PC-3 (cell line): ENCODE results near the gene ZNF354C. TPM values are rescaled to one million over a fixed set of nuclear protein-coding genes. Genes with fewer than 3 reads are reported as not detected.
"Not testable (repeated sequence)": the region's sequence is repeated elsewhere in the genome, so short reads cannot be mapped to it uniquely, and the experiment has no call there.

Experiments used
- ATAC-seq: fragments of 200-7000 bp; cut with Tn5 transposase; 2 replicates; pipeline ENCODE4 v1.9.1; 2020; ENCODE audit warnings: mild to moderate bottlenecking, moderate library complexity
- BruUV-seq: library from RNA; stranded (reverse); fragments of 400-500 nt; replicated peaks from 2 replicates; lab custom pipeline; 2021; lab: Mats Ljungman, UMichigan
- CTCF ChIA-PET: fragments of 300-600 bp; sonication (Branson Sonifier 250); formaldehyde crosslinking; loops from one replicate; lab custom pipeline; 2022; ENCODE audit warnings: antibody characterized with exemption; lab: Charles Lee
- POLR2A ChIA-PET: fragments of 300-600 bp; sonication (Branson Sonifier 250); formaldehyde crosslinking; loops from one replicate; lab custom pipeline; 2022; ENCODE audit warnings: antibody characterized with exemption; ENCODE audit not compliant: unreplicated experiment; lab: Charles Lee
- DNase-seq: peaks from one replicate; pipeline ENCODE4 v3.0.0-alpha.2; 2015
- H2AFZ ChIP-seq: fragments of 300-600 bp; sonication (generic); 2 replicates; pipeline ENCODE4 v1.6.0; 2016; ENCODE audit warnings: antibody characterized with exemption, low read length
- H3F3A ChIP-seq: fragments of 300-600 bp; sonication (generic); one replicate; pipeline ENCODE4 v1.6.0; 2017; ENCODE audit warnings: antibody characterized with exemption, low read length, control low read depth, mild to moderate bottlenecking; ENCODE audit not compliant: unreplicated experiment
- H3K27ac ChIP-seq: fragments of 300-600 bp; sonication (generic); 2 replicates; pipeline ENCODE4 v1.5.1; 2016; ENCODE audit warnings: mild to moderate bottlenecking, low read length
- H3K27me3 ChIP-seq: fragments of 300-600 bp; sonication (generic); 2 replicates; pipeline ENCODE4 v1.6.1; 2016; ENCODE audit warnings: low read length, mixed read lengths
- H3K36me3 ChIP-seq: fragments of 300-600 bp; sonication (generic); 2 replicates; pipeline ENCODE4 v1.6.1; 2016; ENCODE audit warnings: low read depth, mixed run types, low read length, mixed read lengths
- H3K4me1 ChIP-seq: fragments of 300-600 bp; sonication (generic); 2 replicates; pipeline ENCODE4 v1.5.1; 2016; ENCODE audit warnings: low read length; ENCODE audit not compliant: insufficient read depth
- H3K4me2 ChIP-seq: fragments of 300-600 bp; sonication (generic); 2 replicates; pipeline ENCODE4 v1.6.0; 2016; ENCODE audit warnings: low read length
- H3K4me3 ChIP-seq: fragments of 300-600 bp; sonication (generic); 2 replicates; pipeline ENCODE4 v1.5.1; 2016; ENCODE audit warnings: mild to moderate bottlenecking, low read length, mixed read lengths
- H3K79me2 ChIP-seq: fragments of 300-600 bp; sonication (generic); 2 replicates; pipeline ENCODE4 v1.6.1; 2017; ENCODE audit warnings: low read length, mixed read lengths
- H3K9ac ChIP-seq: fragments of 300-600 bp; sonication (generic); 2 replicates; pipeline ENCODE4 v1.6.0; 2016; ENCODE audit warnings: mild to moderate bottlenecking, low read length
- H3K9me2 ChIP-seq: fragments of 300-600 bp; sonication (generic); replicated peaks from 2 replicates; pipeline ENCODE4 v1.6.1; 2016; ENCODE audit warnings: mixed run types, low read length, mixed read lengths
- H3K9me3 ChIP-seq: fragments of 300-600 bp; sonication (generic); 2 replicates; pipeline ENCODE4 v1.6.1; 2016; ENCODE audit warnings: low read length, mixed read lengths
- H4K20me1 ChIP-seq: fragments of 300-600 bp; sonication (generic); 2 replicates; pipeline ENCODE4 v1.6.1; 2016; ENCODE audit warnings: low read length, mixed read lengths
- EZH2 ChIP-seq: fragments of 300-600 bp; sonication (generic); IDR thresholded peaks from one replicate; pipeline ENCODE4 v1.6.1; 2017; ENCODE audit warnings: antibody characterized with exemption, mild to moderate bottlenecking, low read length; ENCODE audit not compliant: unreplicated experiment
- EZH2phosphoT487 ChIP-seq: fragments of 300-600 bp; sonication (generic); IDR thresholded peaks from 2 replicates; pipeline ENCODE4 v1.6.1; 2018; ENCODE audit warnings: mild to moderate bottlenecking, antibody characterized with exemption, low read length, borderline replicate concordance
- intact Hi-C: fragments of 100-400 bp; cut with micrococcal nuclease; formaldehyde crosslinking; loops from 2 replicates; pipeline ENCODE4 v1.9.0; 2023
- total RNA-seq: library from RNA; depleted of rRNA; stranded (reverse); fragments of >200 nt; gene quantifications from 2 replicates; pipeline ENCODE4 v1.2.3, GENCODE V29; 2014
- TF ChIP-seq, protein P1 (sequence below): fragments of 300-600 bp; sonication (generic); conservative IDR thresholded peaks from 2 replicates; pipeline ENCODE4 v1.5.1; 2017; ENCODE audit warnings: antibody characterized with exemption, low read depth, mild to moderate bottlenecking, low read length

The ZNF354C gene
- total RNA-seq, 1 experiment from 2014 or later = not detected

DNA sequence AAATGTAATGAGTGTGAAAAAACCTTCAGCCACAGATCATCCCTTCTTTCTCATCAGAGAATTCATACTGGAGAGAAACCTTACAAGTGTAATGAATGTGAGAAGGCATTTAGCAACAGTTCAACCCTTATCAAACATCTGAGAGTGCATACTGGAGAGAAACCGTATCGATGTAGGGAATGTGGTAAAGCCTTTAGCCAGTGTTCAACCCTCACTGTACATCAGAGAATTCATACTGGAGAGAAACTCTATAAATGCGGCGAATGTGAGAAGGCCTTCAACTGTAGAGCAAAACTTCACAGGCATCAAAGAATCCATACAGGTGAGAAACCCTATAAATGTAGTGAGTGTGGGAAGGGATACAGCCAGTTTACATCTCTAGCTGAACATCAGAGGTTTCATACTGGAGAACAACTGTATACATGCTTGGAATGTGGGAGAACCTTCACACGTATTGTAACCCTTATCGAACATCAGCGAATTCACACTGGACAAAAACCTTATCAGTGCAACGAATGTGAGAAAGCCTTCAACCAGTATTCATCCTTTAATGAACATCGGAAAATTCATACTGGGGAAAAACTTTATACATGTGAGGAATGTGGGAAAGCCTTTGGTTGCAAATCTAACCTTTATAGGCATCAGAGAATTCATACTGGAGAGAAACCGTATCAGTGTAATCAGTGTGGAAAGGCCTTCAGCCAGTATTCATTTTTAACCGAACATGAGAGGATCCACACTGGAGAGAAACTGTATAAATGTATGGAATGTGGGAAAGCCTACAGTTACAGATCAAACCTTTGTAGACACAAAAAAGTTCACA lies 19.2 kb downstream of the ZNF354C start:
- H3K4me1 ChIP-seq = no peaks in the 10 kb centered on the region
- no TSS peak for BruUV-seq
- no peak overlapping the region for H3K9ac ChIP-seq
- no peaks in the 10 kb centered on the region for H3K9me2 ChIP-seq
- H4K20me1 ChIP-seq = no peaks in the 10 kb centered on the region
- no peak for DNase-seq
- peaks cover 12% of the 10 kb centered on the region; the same call in 1 of the 2 replicates for H3K9me3 ChIP-seq
- POLR2A ChIA-PET = no interaction called here
- H3K79me2 ChIP-seq = no peaks in the 10 kb centered on the region
- no peak for TF ChIP-seq EZH2phosphoT487
- no peaks in the 10 kb centered on the region for H3K36me3 ChIP-seq
- CTCF ChIA-PET = no interaction called here
- no peaks in the 10 kb centered on the region for H3F3A ChIP-seq
- H3K27ac ChIP-seq = no peak overlapping the region
- H2AFZ ChIP-seq = no peak overlapping the region
- intact Hi-C loops = no loop called here
- no peaks in the 10 kb centered on the region for H3K27me3 ChIP-seq
- no peak for ATAC-seq
- H3K4me2 ChIP-seq = no peak overlapping the region
- no peak overlapping the region for H3K4me3 ChIP-seq

DNA sequence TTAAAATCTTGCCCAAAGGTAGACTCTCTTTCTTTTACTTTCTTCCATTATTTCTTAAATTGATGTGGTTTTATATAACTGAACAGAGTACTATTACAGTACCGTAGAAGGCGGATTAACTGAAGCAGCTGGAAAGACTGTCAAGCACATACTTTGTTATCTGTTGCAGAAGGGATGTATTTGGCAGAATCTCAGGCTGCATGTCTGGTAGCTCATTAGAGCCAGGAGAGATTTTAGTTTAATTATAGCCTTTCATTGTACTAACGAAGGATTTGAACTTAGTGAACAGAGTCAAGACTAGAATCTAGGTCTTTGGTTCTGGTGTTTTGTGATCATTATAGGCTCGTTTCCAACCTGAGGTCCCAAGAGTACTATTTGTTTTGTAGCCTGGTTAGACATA lies 20.6 kb downstream of the ZNF354C start:
- H3K27me3 ChIP-seq = no peaks in the 10 kb centered on the region
- POLR2A ChIA-PET = no interaction called here
- no TSS peak for BruUV-seq

DNA sequence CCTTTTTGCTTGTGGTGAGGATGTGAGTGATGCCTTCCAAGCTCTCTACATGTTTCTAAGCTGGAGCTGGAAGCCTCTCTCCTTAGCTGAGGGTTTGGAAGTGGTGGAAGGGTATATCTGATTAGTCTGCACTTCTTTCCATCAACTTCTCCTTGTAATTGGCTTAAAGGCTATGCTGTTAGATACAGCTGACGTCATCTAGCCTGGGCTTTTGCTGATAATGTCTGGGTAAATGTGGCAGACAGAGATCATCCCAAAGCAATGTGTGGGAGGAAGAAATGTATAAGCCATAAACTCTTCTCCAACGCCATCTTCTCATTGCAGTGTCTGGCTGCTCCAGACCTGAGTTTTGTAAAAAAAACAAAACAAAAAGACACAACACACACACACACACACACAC lies 29.3 kb downstream of the ZNF354C start:
- intact Hi-C loops = no loop called here
- H3K4me1 ChIP-seq = no peaks in the 10 kb centered on the region
- no peak for ATAC-seq

More for the DNA sequence above, 20.6 kb downstream of the ZNF354C start:
- Histone ChIP-seq H3K4me3 (no peak overlapping the region), H3K79me2 (no peaks in the 10 kb centered on the region), H3K27ac (no peak overlapping the region), H3K9me2 (no peaks in the 10 kb centered on the region), H3K9ac (no peak overlapping the region), H3F3A (no peaks in the 10 kb centered on the region), H3K4me2 (no peak overlapping the region), H3K36me3 (no peaks in the 10 kb centered on the region), H4K20me1 (no peaks in the 10 kb centered on the region), H2AFZ (no peak overlapping the region), H3K9me3 (peaks cover 12% of the 10 kb centered on the region; the same call in 1 of the 2 replicates), H3K4me1 (no peaks in the 10 kb centered on the region)
- intact Hi-C loops = no loop called here
- ATAC-seq (no peak), DNase-seq (no peak)
- CTCF ChIA-PET = no interaction called here
- TF ChIP-seq EZH2phosphoT487 (no peak), EZH2 (no peak)
- TF ChIP-seq, protein P1, sequence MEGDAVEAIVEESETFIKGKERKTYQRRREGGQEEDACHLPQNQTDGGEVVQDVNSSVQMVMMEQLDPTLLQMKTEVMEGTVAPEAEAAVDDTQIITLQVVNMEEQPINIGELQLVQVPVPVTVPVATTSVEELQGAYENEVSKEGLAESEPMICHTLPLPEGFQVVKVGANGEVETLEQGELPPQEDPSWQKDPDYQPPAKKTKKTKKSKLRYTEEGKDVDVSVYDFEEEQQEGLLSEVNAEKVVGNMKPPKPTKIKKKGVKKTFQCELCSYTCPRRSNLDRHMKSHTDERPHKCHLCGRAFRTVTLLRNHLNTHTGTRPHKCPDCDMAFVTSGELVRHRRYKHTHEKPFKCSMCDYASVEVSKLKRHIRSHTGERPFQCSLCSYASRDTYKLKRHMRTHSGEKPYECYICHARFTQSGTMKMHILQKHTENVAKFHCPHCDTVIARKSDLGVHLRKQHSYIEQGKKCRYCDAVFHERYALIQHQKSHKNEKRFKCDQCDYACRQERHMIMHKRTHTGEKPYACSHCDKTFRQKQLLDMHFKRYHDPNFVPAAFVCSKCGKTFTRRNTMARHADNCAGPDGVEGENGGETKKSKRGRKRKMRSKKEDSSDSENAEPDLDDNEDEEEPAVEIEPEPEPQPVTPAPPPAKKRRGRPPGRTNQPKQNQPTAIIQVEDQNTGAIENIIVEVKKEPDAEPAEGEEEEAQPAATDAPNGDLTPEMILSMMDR = no peak

DNA sequence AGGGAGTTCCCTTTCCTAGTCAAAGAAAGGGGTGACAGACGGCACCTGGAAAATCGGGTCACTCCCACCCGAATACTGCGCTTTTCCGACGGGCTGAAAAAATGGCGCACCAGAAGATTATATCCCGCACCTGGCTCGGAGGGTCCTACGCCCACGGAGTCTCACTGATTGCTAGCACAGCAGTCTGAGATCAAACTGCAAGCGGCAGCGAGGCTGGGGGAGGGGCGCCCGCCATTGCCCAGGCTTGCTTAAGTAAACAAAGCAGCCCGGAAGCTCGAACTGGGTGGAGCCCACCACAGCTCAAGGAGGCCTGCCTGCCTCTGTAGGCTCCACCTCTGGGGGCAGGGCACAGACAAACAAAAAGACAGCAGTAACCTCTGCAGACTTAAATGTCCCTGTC lies 41.1 kb downstream of the ZNF354C start:
- H3K9me2 ChIP-seq, H3K9me3 ChIP-seq, H2AFZ ChIP-seq, H3F3A ChIP-seq, H3K9ac ChIP-seq, intact Hi-C loops, H3K27ac ChIP-seq, DNase-seq, H3K36me3 ChIP-seq, POLR2A ChIA-PET, CTCF ChIA-PET, BruUV-seq, H3K4me3 ChIP-seq, H3K27me3 ChIP-seq, H4K20me1 ChIP-seq, H3K4me2 ChIP-seq, H3K79me2 ChIP-seq, ATAC-seq, H3K4me1 ChIP-seq: not testable (repeated sequence)

More for the DNA sequence above, 29.3 kb downstream of the ZNF354C start:
- CTCF ChIA-PET = no interaction called here
- H3K4me3 ChIP-seq = no peak overlapping the region
- no peaks in the 10 kb centered on the region for H4K20me1 ChIP-seq
- H3K4me2 ChIP-seq = no peak overlapping the region
- POLR2A ChIA-PET = no interaction called here
- H3K9me3 ChIP-seq = peaks cover 12% of the 10 kb centered on the region; the same call in 1 of the 2 replicates
- TF ChIP-seq, protein P1 = no peak
- TF ChIP-seq EZH2phosphoT487 (no peak), EZH2 (no peak)
- H3K27me3 ChIP-seq = no peaks in the 10 kb centered on the region
- H3K79me2 ChIP-seq = no peaks in the 10 kb centered on the region
- H3K27ac ChIP-seq = no peak overlapping the region
- H3K36me3 ChIP-seq = no peaks in the 10 kb centered on the region
- no peaks in the 10 kb centered on the region for H3K9me2 ChIP-seq
- H3F3A ChIP-seq = no peaks in the 10 kb centered on the region
- H2AFZ ChIP-seq = no peak overlapping the region
- no peak for DNase-seq
- BruUV-seq = no TSS peak
- no peak overlapping the region for H3K9ac ChIP-seq
